Activated CD4-positive, alpha-beta memory T cell treated with anti-CD3 and anti-CD28 coated beads, Interleukin-2, amount 10 ng/mL, durations not matched to agents 7 days and 5 days (primary cell): ENCODE results near the gene OR52E2. TPM values are rescaled to one million over a fixed set of nuclear protein-coding genes. Genes with fewer than 3 reads are reported as not detected.

Experiments used
- CTCF ChIA-PET: fragments of 350-600 bp; sonication (Branson Sonifier 250); formaldehyde crosslinking; loops from one replicate; lab custom pipeline; 2021; ENCODE audit warnings: antibody characterized with exemption, inconsistent platforms; lab: Charles Lee
- POLR2A ChIA-PET: fragments of 350-600 bp; sonication (Branson Sonifier 250); formaldehyde crosslinking; loops from one replicate; lab custom pipeline; 2021; ENCODE audit warnings: antibody characterized with exemption; lab: Charles Lee
- DNase-seq: peaks from one replicate; pipeline ENCODE4 v3.0.0-alpha.2; 2020
- H3K27ac Mint-ChIP-seq: one replicate; pipeline ENCODE4 v1.8.0; 2021; ENCODE audit warnings: mild to moderate bottlenecking, mixed read lengths
- H3K27me3 Mint-ChIP-seq: one replicate; pipeline ENCODE4 v1.8.0; 2021; ENCODE audit warnings: mixed read lengths
- H3K36me3 Mint-ChIP-seq: one replicate; pipeline ENCODE4 v1.8.0; 2021; ENCODE audit warnings: low read depth, mixed read lengths
- H3K4me1 Mint-ChIP-seq: one replicate; pipeline ENCODE4 v1.8.0; 2021; ENCODE audit warnings: mixed read lengths
- H3K4me3 Mint-ChIP-seq: one replicate; pipeline ENCODE4 v1.8.0; 2021; ENCODE audit warnings: mild to moderate bottlenecking, mixed read lengths
- H3K9me3 Mint-ChIP-seq: one replicate; pipeline ENCODE4 v1.8.0; 2021; ENCODE audit warnings: mixed read lengths
- total RNA-seq, 2 experiments: library from RNA; stranded (reverse); gene quantifications; one replicate each; pipeline ENCODE4 v1.2.3, GENCODE V29; 2021

Gene OR52E2
- total RNA-seq, 2 experiments from 2014 or later = not detected

DNA sequence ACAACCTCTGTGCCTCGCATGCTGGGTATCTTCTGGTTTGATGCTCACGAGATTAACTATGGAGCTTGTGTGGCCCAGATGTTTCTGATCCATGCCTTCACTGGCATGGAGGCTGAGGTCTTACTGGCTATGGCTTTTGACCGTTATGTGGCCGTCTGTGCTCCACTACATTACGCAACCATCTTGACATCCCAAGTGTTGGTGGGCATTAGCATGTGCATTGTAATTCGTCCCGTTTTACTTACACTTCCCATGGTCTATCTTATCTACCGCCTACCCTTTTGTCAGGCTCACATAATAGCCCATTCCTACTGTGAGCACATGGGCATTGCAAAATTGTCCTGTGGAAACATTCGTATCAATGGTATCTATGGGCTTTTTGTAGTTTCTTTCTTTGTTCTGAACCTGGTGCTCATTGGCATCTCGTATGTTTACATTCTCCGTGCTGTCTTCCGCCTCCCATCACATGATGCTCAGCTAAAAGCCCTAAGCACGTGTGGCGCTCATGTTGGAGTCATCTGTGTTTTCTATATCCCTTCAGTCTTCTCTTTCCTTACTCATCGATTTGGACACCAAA lies 12.6 kb downstream of the OR52E2 start:
- Mint-ChIP-seq H3K9me3 (peaks cover 2% of the 10 kb centered on the region), H3K27me3 (no peaks in the 10 kb centered on the region), H3K36me3 (no peaks in the 10 kb centered on the region), H3K4me1 (no peaks in the 10 kb centered on the region), H3K4me3 (no peak overlapping the region), H3K27ac (no peak overlapping the region)
- ChIA-PET POLR2A (no interaction called here), CTCF (no interaction called here)
- no peak for DNase-seq

DNA sequence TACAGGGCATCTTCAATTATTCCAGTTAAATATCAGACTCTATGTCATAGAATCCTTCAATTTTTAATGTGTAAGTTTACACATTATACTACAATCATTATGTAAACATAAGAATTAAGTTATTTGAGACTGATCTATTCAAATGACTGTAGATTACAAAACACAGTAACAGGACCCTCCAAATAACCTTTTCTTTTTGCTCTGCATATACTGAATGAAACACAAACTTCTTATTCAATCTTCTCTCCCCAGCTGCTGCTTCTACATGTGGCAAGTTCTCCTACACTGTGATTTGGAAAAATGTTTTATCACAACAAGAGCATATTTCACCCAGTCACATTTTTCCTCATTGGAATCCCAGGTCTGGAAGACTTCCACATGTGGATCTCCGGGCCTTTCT lies 13.2 kb downstream of the OR52E2 start, which contains the start of gene OR52J3:
Gene OR52J3, plus strand, starts transcription at position 301 of the 400 bp plus-strand sequence. Its CDS starts 0 bp downstream, at position 301.
- no peak within 1 kb of the TSS for H3K27ac Mint-ChIP-seq
- H3K27me3 Mint-ChIP-seq = no peaks in the 10 kb centered on the region
- peaks cover 2% of the 10 kb centered on the region for H3K9me3 Mint-ChIP-seq
- H3K4me3 Mint-ChIP-seq = no peak within 1 kb of the TSS
- POLR2A ChIA-PET = no interaction called here
- H3K4me1 Mint-ChIP-seq = no peaks in the 10 kb centered on the region
- no peak for DNase-seq
- CTCF ChIA-PET = no interaction called here
- no peaks in the 10 kb centered on the region for H3K36me3 Mint-ChIP-seq

DNA sequence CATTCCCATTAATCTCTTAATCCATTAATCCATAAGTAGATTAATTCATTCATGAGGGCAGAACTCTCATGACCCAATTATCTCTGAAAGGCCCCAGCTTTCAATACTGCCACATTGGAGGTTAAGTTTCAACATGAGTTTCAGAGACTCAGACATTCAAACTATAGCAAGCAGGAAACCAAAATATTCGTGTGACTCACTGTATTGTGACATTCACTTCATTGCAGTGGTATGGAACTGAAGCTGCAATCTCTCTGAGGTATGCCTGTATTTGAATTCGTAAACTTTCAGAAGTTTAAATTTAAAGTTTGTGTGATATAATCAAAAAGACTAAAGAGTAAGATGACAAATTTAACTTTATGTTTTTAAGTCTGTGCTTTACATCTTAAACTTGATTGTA lies 16.0 kb downstream of the OR52E2 start:
- peaks cover 2% of the 10 kb centered on the region for H3K9me3 Mint-ChIP-seq
- ChIA-PET CTCF (no interaction called here), POLR2A (no interaction called here)
- DNase-seq = no peak
- H3K27me3 Mint-ChIP-seq = no peaks in the 10 kb centered on the region
- H3K27ac Mint-ChIP-seq = no peak overlapping the region
- no peak overlapping the region for H3K4me3 Mint-ChIP-seq
- no peaks in the 10 kb centered on the region for H3K36me3 Mint-ChIP-seq
- H3K4me1 Mint-ChIP-seq = no peaks in the 10 kb centered on the region

DNA sequence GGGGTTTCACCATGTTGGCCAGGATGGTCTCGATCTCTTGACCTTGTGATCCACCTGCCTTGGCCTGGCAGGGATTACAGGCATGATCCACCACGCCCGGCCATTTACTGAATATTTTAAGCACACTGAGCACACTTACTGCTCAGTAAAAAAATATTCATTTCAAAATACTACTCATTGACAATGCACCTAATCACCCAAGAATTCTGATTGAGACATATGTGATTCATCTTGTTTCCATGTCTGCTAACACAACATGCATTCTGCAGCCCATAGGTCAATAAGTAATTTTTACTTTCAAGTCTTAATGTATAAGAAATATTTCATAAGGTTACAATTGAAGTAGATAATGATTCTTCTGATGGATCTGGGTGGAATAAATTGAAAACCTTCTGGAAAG lies 17.3 kb downstream of the OR52E2 start:
- no peak for DNase-seq
- H3K27me3 Mint-ChIP-seq = no peaks in the 10 kb centered on the region
- no peaks in the 10 kb centered on the region for H3K4me1 Mint-ChIP-seq
- CTCF ChIA-PET = no interaction called here
- H3K36me3 Mint-ChIP-seq = no peaks in the 10 kb centered on the region
- POLR2A ChIA-PET = no interaction called here
- no peak overlapping the region for H3K27ac Mint-ChIP-seq
- no peak overlapping the region for H3K4me3 Mint-ChIP-seq
- peaks cover 2% of the 10 kb centered on the region for H3K9me3 Mint-ChIP-seq

DNA sequence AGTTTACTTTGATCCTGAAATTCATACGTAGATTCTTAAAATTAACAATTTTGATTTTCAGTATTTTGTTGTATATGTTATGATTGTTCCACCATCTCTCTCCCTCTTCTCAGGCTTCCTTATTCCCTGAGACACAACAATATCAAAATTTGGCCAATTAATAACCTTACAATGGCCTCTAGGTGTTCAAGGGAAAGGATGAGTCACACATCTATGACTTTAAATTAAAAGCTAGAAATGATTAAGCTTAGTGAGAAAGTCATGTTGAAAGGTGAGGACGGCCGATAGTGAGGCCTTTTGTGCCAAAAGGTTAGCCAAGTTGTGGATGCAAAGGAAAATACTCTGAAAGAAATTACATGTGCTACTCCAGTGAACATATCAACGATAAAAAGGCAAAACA lies 18.6 kb downstream of the OR52E2 start:
- CTCF ChIA-PET = no interaction called here
- Mint-ChIP-seq H3K4me3 (no peak overlapping the region), H3K9me3 (peaks cover 2% of the 10 kb centered on the region), H3K27ac (no peak overlapping the region), H3K27me3 (no peaks in the 10 kb centered on the region), H3K4me1 (no peaks in the 10 kb centered on the region), H3K36me3 (no peaks in the 10 kb centered on the region)
- no peak for DNase-seq
- POLR2A ChIA-PET = no interaction called here

DNA sequence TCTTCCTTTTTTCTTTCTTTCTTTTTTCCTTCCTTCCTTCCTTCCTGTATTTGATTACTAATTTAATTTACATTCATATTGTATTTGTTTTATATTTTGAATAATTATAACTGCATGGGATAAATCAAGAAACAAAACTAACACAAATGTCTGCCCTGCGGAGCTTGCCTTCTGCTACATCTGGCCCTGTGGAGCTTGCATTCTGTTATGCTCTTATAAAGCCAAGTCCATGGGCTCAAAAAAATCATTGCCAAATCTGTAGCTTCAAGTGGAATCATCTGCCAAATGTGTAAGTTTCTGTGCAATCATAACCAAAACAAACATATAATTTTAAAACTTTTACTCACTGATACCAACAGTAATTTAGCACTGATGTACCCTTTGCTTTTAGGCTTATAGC lies 21.1 kb downstream of the OR52E2 start:
- Mint-ChIP-seq H3K36me3 (no peaks in the 10 kb centered on the region), H3K4me3 (no peak overlapping the region), H3K27ac (no peak overlapping the region), H3K4me1 (no peaks in the 10 kb centered on the region), H3K27me3 (no peaks in the 10 kb centered on the region), H3K9me3 (peaks cover 2% of the 10 kb centered on the region)
- DNase-seq = no peak
- CTCF ChIA-PET = no interaction called here
- POLR2A ChIA-PET = no interaction called here

DNA sequence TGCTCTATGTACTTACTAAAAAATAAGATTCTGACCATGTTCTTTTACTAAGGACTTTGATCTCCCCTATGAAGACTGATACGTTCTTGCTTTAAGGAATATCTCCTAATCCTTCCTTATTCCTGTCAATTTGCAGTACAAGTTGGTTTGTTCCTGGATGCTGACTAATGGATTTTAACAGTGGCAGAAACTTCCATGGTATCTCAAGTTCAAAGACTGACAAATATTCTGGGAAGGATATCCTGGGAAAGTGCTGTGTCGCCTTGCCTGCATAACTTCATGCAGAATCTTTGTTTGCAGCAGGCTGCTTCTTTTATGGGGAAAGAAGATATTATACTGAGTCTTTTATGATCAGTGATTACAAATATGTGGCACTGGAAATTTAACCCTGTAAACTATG lies 21.5 kb downstream of the OR52E2 start:
- ChIA-PET CTCF (no interaction called here), POLR2A (no interaction called here)
- Mint-ChIP-seq H3K36me3 (no peaks in the 10 kb centered on the region), H3K9me3 (peaks cover 2% of the 10 kb centered on the region), H3K4me3 (no peak overlapping the region), H3K27ac (no peak overlapping the region), H3K27me3 (no peaks in the 10 kb centered on the region), H3K4me1 (no peaks in the 10 kb centered on the region)
- no peak for DNase-seq

DNA sequence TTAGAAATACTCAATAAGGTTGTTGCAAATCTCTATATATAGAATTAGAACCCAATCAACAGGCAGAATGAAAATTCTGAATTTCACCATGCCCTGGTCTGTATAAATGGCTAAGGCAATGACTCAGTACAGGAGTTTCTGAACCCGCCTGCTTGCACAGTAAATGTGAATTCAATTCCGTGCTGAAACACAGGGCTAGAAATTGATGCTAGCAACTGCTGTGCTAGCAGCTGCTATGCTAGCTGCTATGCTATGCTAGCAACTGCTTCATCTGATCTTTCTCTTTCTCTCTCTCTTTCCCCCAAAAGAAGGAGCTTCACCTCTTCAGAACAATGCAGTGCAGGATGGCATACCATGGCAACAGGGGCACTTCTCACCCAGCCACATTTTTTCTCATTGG lies 22.8 kb downstream of the OR52E2 start:
- Mint-ChIP-seq H3K27ac (no peak overlapping the region), H3K4me3 (no peak overlapping the region), H3K36me3 (no peaks in the 10 kb centered on the region), H3K4me1 (no peaks in the 10 kb centered on the region), H3K27me3 (no peaks in the 10 kb centered on the region), H3K9me3 (no peaks in the 10 kb centered on the region)
- CTCF ChIA-PET = no interaction called here
- DNase-seq = no peak
- POLR2A ChIA-PET = no interaction called here

DNA sequence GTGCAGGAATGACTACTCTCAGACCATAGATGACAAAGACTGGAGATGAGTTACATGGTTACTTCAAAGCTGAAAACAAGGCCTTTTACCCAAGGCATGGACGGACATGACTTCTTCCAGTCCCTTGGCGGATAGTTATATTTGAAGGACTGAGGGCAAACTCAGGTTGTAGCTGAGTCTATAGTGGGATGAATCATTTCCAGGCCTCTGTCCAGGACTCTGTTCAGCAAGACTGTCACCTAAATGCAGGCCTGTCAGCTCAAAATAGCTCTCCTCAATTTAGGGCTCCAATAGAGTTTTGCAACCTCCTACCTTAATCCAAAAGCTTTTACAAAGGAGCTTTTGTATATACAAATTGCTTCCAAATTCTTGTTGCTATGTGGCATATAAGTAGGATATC lies 37.4 kb downstream of the OR52E2 start:
- H3K4me3 Mint-ChIP-seq = no peak overlapping the region
- peaks cover 8% of the 10 kb centered on the region for H3K9me3 Mint-ChIP-seq
- no peaks in the 10 kb centered on the region for H3K27me3 Mint-ChIP-seq
- H3K4me1 Mint-ChIP-seq = no peaks in the 10 kb centered on the region
- no peaks in the 10 kb centered on the region for H3K36me3 Mint-ChIP-seq
- ChIA-PET POLR2A (no interaction called here), CTCF (no interaction called here)
- H3K27ac Mint-ChIP-seq = no peak overlapping the region
- DNase-seq = no peak

DNA sequence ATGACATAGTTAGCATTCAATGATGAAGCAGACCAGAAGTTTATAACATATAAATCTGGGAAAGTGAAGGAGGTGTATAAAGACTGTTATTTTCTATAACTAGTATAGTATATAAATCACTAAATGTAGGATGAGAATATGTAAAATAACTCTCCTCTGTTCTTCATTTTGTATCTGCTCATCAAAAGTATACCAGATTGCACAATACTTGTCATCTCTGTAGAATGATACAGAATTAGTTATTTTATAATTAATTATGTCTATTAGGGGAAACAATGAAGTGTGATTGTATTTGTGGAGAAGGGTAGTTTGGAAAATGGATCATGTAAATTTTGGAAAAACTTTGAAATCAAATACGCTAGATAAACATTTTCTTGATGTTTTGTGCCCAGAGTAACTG lies 46.4 kb downstream of the OR52E2 start:
- Mint-ChIP-seq H3K4me3 (no peak overlapping the region), H3K27me3 (no peaks in the 10 kb centered on the region), H3K4me1 (no peaks in the 10 kb centered on the region), H3K9me3 (no peaks in the 10 kb centered on the region), H3K36me3 (no peaks in the 10 kb centered on the region), H3K27ac (no peak overlapping the region)
- ChIA-PET CTCF (no interaction called here), POLR2A (no interaction called here)
- no peak for DNase-seq

DNA sequence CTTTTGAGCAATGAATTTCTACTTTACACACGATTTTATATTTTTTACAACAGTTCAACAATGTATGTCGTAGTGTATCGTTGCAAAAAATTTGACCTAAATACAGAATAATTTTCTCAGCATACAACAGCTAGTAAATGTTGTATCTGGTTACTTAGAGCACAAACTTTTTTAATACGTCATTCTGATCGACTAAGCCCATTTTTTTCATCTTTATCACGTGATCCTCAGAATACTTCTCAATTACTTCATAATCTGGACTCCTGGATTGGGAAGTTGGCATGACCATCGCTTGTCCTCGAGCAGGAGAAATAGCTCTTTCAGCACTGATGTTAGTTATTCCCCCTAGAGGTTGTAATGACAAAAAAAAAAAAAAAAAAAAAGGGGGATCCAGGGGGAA lies 48.2 kb downstream of the OR52E2 start:
- Mint-ChIP-seq H3K4me3 (no peak overlapping the region), H3K9me3 (no peaks in the 10 kb centered on the region), H3K27me3 (no peaks in the 10 kb centered on the region), H3K4me1 (no peaks in the 10 kb centered on the region), H3K36me3 (no peaks in the 10 kb centered on the region), H3K27ac (no peak overlapping the region)
- ChIA-PET POLR2A (no interaction called here), CTCF (no interaction called here)
- no peak for DNase-seq

Other genes with a start within 250 kb of the OR52E2 start
- not detected for gene OR51F2, start 238.3 kb downstream of the OR52E2 start, total RNA-seq
- gene OR51S1, start 210.4 kb downstream of the OR52E2 start, total RNA-seq = not detected
- not detected for gene OR51T1, start 177.7 kb downstream of the OR52E2 start, total RNA-seq
- gene OR51A7, start 155.8 kb downstream of the OR52E2 start, total RNA-seq = not detected
- gene OR51G2, start 140.3 kb downstream of the OR52E2 start, total RNA-seq = not detected
- not detected for gene OR51G1, start 135.3 kb downstream of the OR52E2 start, total RNA-seq
- not detected for gene OR51A4, start 112.0 kb downstream of the OR52E2 start, total RNA-seq
- gene OR51A2, start 103.9 kb downstream of the OR52E2 start, total RNA-seq = not detected
- not detected for gene OR51L1, start 64.8 kb downstream of the OR52E2 start, total RNA-seq
- gene OR52J3, start 13.1 kb downstream of the OR52E2 start, total RNA-seq = not detected
- not detected for gene OR52E1, start 9.9 kb upstream of the OR52E2 start, total RNA-seq
- not detected for gene OR52A5, start 78.7 kb upstream of the OR52E2 start, total RNA-seq
- gene OR52A1, start 95.1 kb upstream of the OR52E2 start, total RNA-seq = not detected
- gene OR51V1, start 141.1 kb upstream of the OR52E2 start, total RNA-seq = not detected
- not detected for gene HBB, start 167.4 kb upstream of the OR52E2 start, total RNA-seq
- gene HBD, start 174.9 kb upstream of the OR52E2 start, total RNA-seq = not detected
- gene HBG1, start 190.2 kb upstream of the OR52E2 start, total RNA-seq = not detected
- gene HBG2, start 195.2 kb upstream of the OR52E2 start, total RNA-seq = not detected
- gene HBE1, start 210.3 kb upstream of the OR52E2 start, total RNA-seq = not detected
- not detected for gene OR51B4, start 242.3 kb upstream of the OR52E2 start, total RNA-seq